HEK293 (cell line): ENCODE data around the gene HIF1A.
A peak's percentile ranks its signal among the peaks of the same experiment; 100 is the strongest.

Source experiments
- BCL11A ChIP-seq: fragments of 450-650 bp; formaldehyde crosslinking; IDR thresholded peaks from 2 replicates; pipeline ENCODE4 v1.5.1; 2016; ENCODE audit warnings: low read depth, missing biosample characterization, missing genetic modification characterization
- CTCF ChIP-seq: fragments of 450-650 bp; formaldehyde crosslinking; IDR thresholded peaks from 2 replicates; pipeline ENCODE4 v1.5.1; 2016; ENCODE audit warnings: missing biosample characterization, missing genetic modification characterization
- GLI4 ChIP-seq: fragments of 450-650 bp; formaldehyde crosslinking; IDR thresholded peaks from 2 replicates; pipeline ENCODE4 v1.5.1; 2016; ENCODE audit warnings: missing biosample characterization, missing genetic modification characterization
- GLIS1 ChIP-seq: fragments of 450-650 bp; formaldehyde crosslinking; IDR thresholded peaks from 2 replicates; pipeline ENCODE4 v1.5.1; 2016; ENCODE audit warnings: missing biosample characterization, missing genetic modification characterization
- KLF1 ChIP-seq: fragments of 450-650 bp; formaldehyde crosslinking; IDR thresholded peaks from 2 replicates; pipeline ENCODE4 v1.5.1; 2016; ENCODE audit warnings: missing biosample characterization, missing genetic modification characterization
- OSR2 ChIP-seq: fragments of 450-650 bp; formaldehyde crosslinking; IDR thresholded peaks from 2 replicates; pipeline ENCODE4 v1.5.1; 2016; ENCODE audit warnings: missing biosample characterization, missing genetic modification characterization
- PATZ1 ChIP-seq: fragments of 450-650 bp; formaldehyde crosslinking; IDR thresholded peaks from 2 replicates; pipeline ENCODE4 v1.5.1; 2016; ENCODE audit warnings: missing biosample characterization, missing genetic modification characterization
- RBAK ChIP-seq: fragments of 450-650 bp; formaldehyde crosslinking; IDR thresholded peaks from 2 replicates; pipeline ENCODE4 v1.5.1; 2016; ENCODE audit warnings: missing biosample characterization, missing genetic modification characterization
- SETDB1 ChIP-seq: IDR thresholded peaks from one replicate; pipeline ENCODE4 v1.6.1; 2017; ENCODE audit warnings: mild to moderate bottlenecking, low read length, moderate library complexity, mixed read lengths; ENCODE audit not compliant: insufficient read length
- SP2 ChIP-seq: fragments of 450-650 bp; formaldehyde crosslinking; IDR thresholded peaks from 2 replicates; pipeline ENCODE4 v1.5.1; 2016; ENCODE audit warnings: missing biosample characterization, missing genetic modification characterization
- SP3 ChIP-seq: fragments of 450-650 bp; formaldehyde crosslinking; IDR thresholded peaks from 2 replicates; pipeline ENCODE4 v1.5.1; 2016; ENCODE audit warnings: missing biosample characterization, missing genetic modification characterization
- ZBTB21 ChIP-seq: fragments of 450-650 bp; formaldehyde crosslinking; IDR thresholded peaks from 2 replicates; pipeline ENCODE4 v1.5.1; 2017; ENCODE audit warnings: missing biosample characterization, missing genetic modification characterization
- ZBTB26 ChIP-seq: fragments of 450-650 bp; formaldehyde crosslinking; optimal IDR thresholded peaks from 2 replicates; pipeline ENCODE3; 2016; ENCODE audit warnings: missing biosample characterization, mild to moderate bottlenecking, missing genetic modification characterization
- ZBTB44 ChIP-seq: fragments of 450-650 bp; IDR thresholded peaks from 2 replicates; pipeline ENCODE4 v1.5.1; 2018; ENCODE audit warnings: missing biosample characterization, mild to moderate bottlenecking, missing genetic modification characterization
- ZNF148 ChIP-seq: fragments of 450-650 bp; formaldehyde crosslinking; IDR thresholded peaks from 2 replicates; pipeline ENCODE4 v1.5.0; 2017; ENCODE audit warnings: missing biosample characterization, missing genetic modification characterization, borderline replicate concordance
- ZNF19 ChIP-seq: fragments of 450-650 bp; formaldehyde crosslinking; IDR thresholded peaks from 2 replicates; pipeline ENCODE4; 2016; ENCODE audit warnings: missing biosample characterization, missing genetic modification characterization, low read depth
- ZNF239 ChIP-seq: fragments of 450-650 bp; formaldehyde crosslinking; IDR thresholded peaks from 2 replicates; pipeline ENCODE4 v1.5.1; 2016; ENCODE audit warnings: missing biosample characterization, missing genetic modification characterization
- ZNF24 ChIP-seq: fragments of 450-650 bp; formaldehyde crosslinking; IDR thresholded peaks from 2 replicates; pipeline ENCODE4 v1.5.1; 2016; ENCODE audit warnings: missing biosample characterization, missing genetic modification characterization
- ZNF274 ChIP-seq, 2 experiments: fragments of 200-500 bp in 1 of 2; fragments of 450-650 bp in 1 of 2; sonication (Bioruptor generic) in 1 of 2; formaldehyde crosslinking in 1 of 2; IDR thresholded peaks; 2 replicates each; pipeline versions ENCODE4 v1.5.1 to v1.6.1; 2014 to 2016; ENCODE audit warnings: borderline replicate concordance in 1 of 2, inconsistent platforms in 1 of 2, low read length in 1 of 2, missing biosample characterization in 1 of 2, missing genetic modification characterization in 1 of 2
- ZNF391 ChIP-seq: fragments of 450-650 bp; formaldehyde crosslinking; IDR thresholded peaks from 2 replicates; pipeline ENCODE4 v1.5.1; 2016; ENCODE audit warnings: low read depth, missing biosample characterization, missing genetic modification characterization, borderline replicate concordance
- ZNF449 ChIP-seq: fragments of 450-650 bp; formaldehyde crosslinking; IDR thresholded peaks from 2 replicates; pipeline ENCODE4 v1.5.1; 2017; ENCODE audit warnings: missing biosample characterization, mild to moderate bottlenecking, missing genetic modification characterization, moderate library complexity
- ZNF48 ChIP-seq: fragments of 450-650 bp; formaldehyde crosslinking; IDR thresholded peaks from 2 replicates; pipeline ENCODE4 v1.5.1; 2016; ENCODE audit warnings: missing biosample characterization, missing genetic modification characterization
- ZNF560 ChIP-seq: fragments of 450-650 bp; formaldehyde crosslinking; IDR thresholded peaks from 2 replicates; pipeline ENCODE4 v1.5.1; 2017; ENCODE audit warnings: missing biosample characterization, missing genetic modification characterization, borderline replicate concordance
- ZNF561 ChIP-seq: fragments of 450-650 bp; IDR thresholded peaks from 2 replicates; pipeline ENCODE4 v1.5.1; 2018; ENCODE audit warnings: missing biosample characterization, missing genetic modification characterization, borderline replicate concordance
- ZNF610 ChIP-seq: fragments of 450-650 bp; formaldehyde crosslinking; IDR thresholded peaks from 2 replicates; pipeline ENCODE4 v1.5.1; 2016; ENCODE audit warnings: missing biosample characterization, missing genetic modification characterization, borderline replicate concordance
- ZNF629 ChIP-seq: fragments of 450-650 bp; formaldehyde crosslinking; IDR thresholded peaks from 2 replicates; pipeline ENCODE4 v1.5.1; 2017; ENCODE audit warnings: missing biosample characterization, missing genetic modification characterization
- ZNF768 ChIP-seq: fragments of 450-650 bp; formaldehyde crosslinking; IDR thresholded peaks from 2 replicates; pipeline ENCODE4 v1.5.1; 2018; ENCODE audit warnings: missing biosample characterization, mild to moderate bottlenecking, missing genetic modification characterization
- ZNF837 ChIP-seq: fragments of 450-650 bp; formaldehyde crosslinking; IDR thresholded peaks from 2 replicates; pipeline ENCODE4 v1.5.1; 2016; ENCODE audit warnings: missing biosample characterization, missing genetic modification characterization

HIF1A gene

GRCh38 chr14:61761959-61762786 is 66.9 kb downstream of the HIF1A start, which contains the start of gene SNAPC1 (continued):
- TF ChIP-seq SP2 (tag by site-specific recombination) = peak; percentile 87
- peak; percentile 13; the same call in 1 of the 2 replicates for TF ChIP-seq ZNF24
- no peak for TF ChIP-seq ZNF391 (tag by site-specific recombination)
- TF ChIP-seq ZNF561 (tag by site-specific recombination) = 0 out of 2 replicates have a peak, but pooled peaks have one; percentile 25
- no peak for TF ChIP-seq OSR2 (tag by site-specific recombination)
- TF ChIP-seq ZNF837 = no peak
- TF ChIP-seq PATZ1 (tag by site-specific recombination) = 0 out of 2 replicates have a peak, but pooled peaks have one; percentile 8
- no peak for TF ChIP-seq CTCF
- TF ChIP-seq SETDB1 = no peak
- TF ChIP-seq ZNF148 (tag by site-specific recombination) = no peak
- TF ChIP-seq ZNF19 (tag by site-specific recombination) = no peak
- TF ChIP-seq ZBTB21 (tag by site-specific recombination) = no peak
- TF ChIP-seq ZBTB26 (tag by site-specific recombination) = peak; percentile 71
- no peak for TF ChIP-seq ZNF48 (tag by site-specific recombination)
- no peak for TF ChIP-seq ZBTB44 (tag by site-specific recombination)
- peak; percentile 44; the same call in 1 of the 2 replicates for TF ChIP-seq ZNF610 (tag by site-specific recombination)
- no peak for TF ChIP-seq RBAK (tag by site-specific recombination)
- TF ChIP-seq GLIS1 (tag by site-specific recombination) = peak; percentile 60
- TF ChIP-seq BCL11A = no peak
- no peak for TF ChIP-seq ZNF768 (tag by site-specific recombination)
- TF ChIP-seq SP3 = peak; percentile 64
- TF ChIP-seq KLF1 = no peak
- no peak for TF ChIP-seq ZNF239 (tag by site-specific recombination)
- 0 out of 2 replicates have a peak, but pooled peaks have one; percentile 16 for TF ChIP-seq GLI4 (tag by site-specific recombination)
- no peak for TF ChIP-seq ZNF274 (IDR thresholded peaks at IDR 0.05; ENCODE audit: low read length)
- TF ChIP-seq ZNF274 (tag by site-specific recombination; IDR thresholded peaks at IDR 0.05; ENCODE audit: borderline replicate concordance) = no peak
- TF ChIP-seq ZNF629 (tag by site-specific recombination) = peak; percentile 31
- no peak for TF ChIP-seq ZNF560
- peak; percentile 73 for TF ChIP-seq ZNF449
